Left ventricle myocardium inferior (tissue), 1 donor: ENCODE data around the gene LRRC74A. TPM values are rescaled to one million over a fixed set of nuclear protein-coding genes. Genes with fewer than 3 reads are reported as not detected.
A peak's percentile ranks its signal among the peaks of the same experiment; 100 is the strongest.

Experiments used
- DNase-seq: peaks from one replicate; pipeline ENCODE4 v3.0.0-alpha.2; 2020
- H3K27ac ChIP-seq: fragments of 200-600 bp; replicated peaks from 2 replicates; pipeline ENCODE4 v1.8.0; 2021
- H3K27me3 ChIP-seq: fragments of 200-600 bp; 2 replicates; pipeline ENCODE4 v1.8.0; 2021; ENCODE audit warnings: low read depth
- H3K36me3 ChIP-seq: fragments of 200-600 bp; 2 replicates; pipeline ENCODE4 v1.8.0; 2021
- H3K4me1 ChIP-seq: fragments of 200-600 bp; 2 replicates; pipeline ENCODE4 v1.8.0; 2021
- H3K4me3 ChIP-seq: fragments of 200-600 bp; 2 replicates; pipeline ENCODE4 v1.8.0; 2021; ENCODE audit warnings: mild to moderate bottlenecking, moderate library complexity
- H3K9me3 ChIP-seq: fragments of 200-600 bp; replicated peaks from 2 replicates; pipeline ENCODE4 v1.8.0; 2021
- intact Hi-C: fragments of 100-400 bp; cut with micrococcal nuclease; formaldehyde crosslinking; loops from one replicate; pipeline ENCODE4 v1.11.0; 2022
- total RNA-seq: library from RNA; stranded (reverse); fragmentation: NEBNext Ultra II Directional; extraction: Animal tissue kit (Norgen Biotek cat#: 25700); gene quantifications from one replicate; pipeline ENCODE4 v1.2.1, GENCODE V29; 2021
- TF ChIP-seq, protein P1 (sequence below): fragments of 200-600 bp; IDR thresholded peaks from 2 replicates; pipeline ENCODE4 v1.8.0; 2021; ENCODE audit warnings: antibody characterized with exemption, mild to moderate bottlenecking, borderline replicate concordance
- donor health status: DM: no; HTN: yes; CAD: no; lungs with severe emphysema.

The LRRC74A gene
- total RNA-seq, 1 donor from 2014 or later, result not detected

DNA sequence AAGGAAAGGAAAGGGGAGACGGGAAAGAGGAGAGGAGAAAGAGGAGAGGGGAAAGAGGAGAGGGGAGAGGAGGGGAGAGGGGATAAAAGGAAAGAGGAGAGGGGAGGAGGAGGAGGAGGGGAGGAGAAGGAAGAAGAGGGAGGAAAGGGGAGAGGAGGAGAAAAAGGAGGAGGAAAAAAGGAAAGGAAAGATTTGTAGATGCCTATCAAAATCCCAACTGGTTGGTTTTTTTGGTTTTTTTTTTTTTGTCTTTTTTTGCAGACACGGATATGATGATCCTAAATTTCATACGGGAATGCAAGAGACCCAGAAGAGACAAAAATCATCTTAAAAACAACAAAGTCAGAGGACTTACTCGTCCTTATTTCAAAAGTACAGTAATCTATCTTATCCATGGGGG lies 32.9 kb upstream of the LRRC74A start:
- Histone ChIP-seq H3K9me3 (peaks cover 11% of the 10 kb centered on the region), H3K4me3 (no peak overlapping the region), H3K27ac (no peak overlapping the region), H3K36me3 (peaks cover 90% of the 10 kb centered on the region), H3K4me1 (no peaks in the 10 kb centered on the region), H3K27me3 (no peaks in the 10 kb centered on the region)
- TF ChIP-seq, protein P1, sequence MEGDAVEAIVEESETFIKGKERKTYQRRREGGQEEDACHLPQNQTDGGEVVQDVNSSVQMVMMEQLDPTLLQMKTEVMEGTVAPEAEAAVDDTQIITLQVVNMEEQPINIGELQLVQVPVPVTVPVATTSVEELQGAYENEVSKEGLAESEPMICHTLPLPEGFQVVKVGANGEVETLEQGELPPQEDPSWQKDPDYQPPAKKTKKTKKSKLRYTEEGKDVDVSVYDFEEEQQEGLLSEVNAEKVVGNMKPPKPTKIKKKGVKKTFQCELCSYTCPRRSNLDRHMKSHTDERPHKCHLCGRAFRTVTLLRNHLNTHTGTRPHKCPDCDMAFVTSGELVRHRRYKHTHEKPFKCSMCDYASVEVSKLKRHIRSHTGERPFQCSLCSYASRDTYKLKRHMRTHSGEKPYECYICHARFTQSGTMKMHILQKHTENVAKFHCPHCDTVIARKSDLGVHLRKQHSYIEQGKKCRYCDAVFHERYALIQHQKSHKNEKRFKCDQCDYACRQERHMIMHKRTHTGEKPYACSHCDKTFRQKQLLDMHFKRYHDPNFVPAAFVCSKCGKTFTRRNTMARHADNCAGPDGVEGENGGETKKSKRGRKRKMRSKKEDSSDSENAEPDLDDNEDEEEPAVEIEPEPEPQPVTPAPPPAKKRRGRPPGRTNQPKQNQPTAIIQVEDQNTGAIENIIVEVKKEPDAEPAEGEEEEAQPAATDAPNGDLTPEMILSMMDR, result no peak
- DNase-seq, result no peak
- intact Hi-C loops, result no loop called here

GRCh38 chr14:76793956-76794355 lies 32.3 kb upstream of the LRRC74A start:
- DNase-seq, result no peak
- TF ChIP-seq, protein P1, result no peak
- H3K4me3 ChIP-seq, result no peak overlapping the region
- intact Hi-C loops, result no loop called here
- peaks cover 90% of the 10 kb centered on the region for H3K36me3 ChIP-seq
- no peaks in the 10 kb centered on the region for H3K4me1 ChIP-seq
- H3K9me3 ChIP-seq, result peaks cover 11% of the 10 kb centered on the region
- H3K27me3 ChIP-seq, result no peaks in the 10 kb centered on the region
- H3K27ac ChIP-seq, result no peak overlapping the region

- no peaks in the 10 kb centered on the region for H3K9me3 ChIP-seq
- DNase-seq, result no peak
- no peaks in the 10 kb centered on the region for H3K27me3 ChIP-seq
- peaks cover 77% of the 10 kb centered on the region for H3K36me3 ChIP-seq
- H3K4me1 ChIP-seq, result peaks cover 36% of the 10 kb centered on the region
- H3K4me3 ChIP-seq, result no peak overlapping the region
- no peak overlapping the region for H3K27ac ChIP-seq
- TF ChIP-seq, protein P1, result no peak
- intact Hi-C loops, result no loop called here
These were observed 19.8 kb upstream of the LRRC74A start for GRCh38 chr14:76806446-76806845.

DNA sequence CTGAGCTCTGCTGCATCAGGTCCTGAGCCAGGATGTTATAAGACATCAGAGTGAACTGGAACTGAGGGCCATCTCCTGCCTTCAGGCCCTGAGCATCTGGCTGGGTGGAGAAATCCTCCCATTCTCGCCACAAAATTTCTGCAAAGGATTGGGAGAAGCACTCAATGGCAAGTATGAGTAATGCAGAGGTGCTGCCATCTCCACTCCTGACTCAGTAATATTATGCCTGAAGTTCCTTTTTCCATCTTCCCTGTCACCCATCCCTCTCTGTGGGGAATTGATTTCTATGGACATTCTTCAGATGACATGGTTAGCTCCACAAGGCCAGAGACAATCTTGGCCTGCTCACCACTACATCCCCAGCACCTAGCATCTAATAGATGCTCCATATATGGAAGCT lies 18.2 kb upstream of the LRRC74A start:
- intact Hi-C loops, result no loop called here
- Histone ChIP-seq H3K27ac (no peak overlapping the region), H3K4me3 (no peak overlapping the region), H3K4me1 (peaks cover 50% of the 10 kb centered on the region), H3K27me3 (no peaks in the 10 kb centered on the region), H3K9me3 (no peaks in the 10 kb centered on the region), H3K36me3 (peaks cover 62% of the 10 kb centered on the region)
- TF ChIP-seq, protein P1, result no peak
- DNase-seq, result no peak

- Histone ChIP-seq H3K27ac (no peak overlapping the region), H3K27me3 (no peaks in the 10 kb centered on the region), H3K4me3 (no peak overlapping the region), H3K36me3 (peaks cover 52% of the 10 kb centered on the region), H3K4me1 (peaks cover 53% of the 10 kb centered on the region), H3K9me3 (no peaks in the 10 kb centered on the region)
- intact Hi-C loops, result no loop called here
- TF ChIP-seq, protein P1, result no peak
- no peak for DNase-seq
These were observed 17.2 kb upstream of the LRRC74A start for GRCh38 chr14:76808990-76809389.

DNA sequence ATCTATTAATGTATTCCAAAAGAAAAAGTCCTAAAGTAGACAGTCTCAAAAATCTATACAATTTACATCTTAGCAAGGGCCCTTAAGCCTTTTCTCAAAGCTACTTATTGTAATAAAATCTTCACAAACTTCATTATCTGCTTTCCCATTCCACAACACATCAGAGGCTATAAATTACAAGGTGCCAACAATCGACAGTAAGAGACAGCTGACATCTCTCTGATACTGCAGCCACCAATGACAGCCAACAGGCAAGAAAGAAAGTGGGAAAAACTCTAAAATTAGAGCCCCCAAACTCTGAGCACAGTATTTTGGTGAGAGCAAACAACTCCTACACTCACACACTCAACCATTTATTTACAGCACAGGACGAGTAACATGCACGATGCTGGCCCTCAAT lies 15.7 kb upstream of the LRRC74A start:
- intact Hi-C loops, result no loop called here
- Histone ChIP-seq H3K36me3 (peaks cover 40% of the 10 kb centered on the region), H3K9me3 (no peaks in the 10 kb centered on the region), H3K27ac (peak overlapping the region; percentile 85), H3K4me1 (peaks cover 53% of the 10 kb centered on the region), H3K4me3 (peak overlapping the region; percentile 74), H3K27me3 (no peaks in the 10 kb centered on the region)
- TF ChIP-seq, protein P1, result no peak
- DNase-seq, result no peak
